Right atrium auricular region (tissue), 2 donors: ENCODE measurements around the gene CEP112. TPM values are rescaled to one million over a fixed set of nuclear protein-coding genes. Genes with fewer than 3 reads are reported as not detected.

ENCODE experiments used
- DNase-seq: peaks from one replicate; pipeline ENCODE4 v3.0.0-alpha.2; 2019; ENCODE audit warnings: low spot score
- H3K27ac ChIP-seq, 2 donors: fragments of 200-600 bp; sonication (generic); 1 replicate in 1 of 2; 2 replicates in 1 of 2; pipeline ENCODE4 v1.5.1; 2016 to 2019
- H3K27me3 ChIP-seq, 2 donors: fragments of 200-600 bp; sonication (generic); one replicate each; pipeline versions ENCODE4 v1.5.1 to v1.6.0; 2017 to 2019
- H3K36me3 ChIP-seq: fragments of 200-600 bp; sonication (generic); one replicate; pipeline ENCODE4 v1.5.1; 2016
- H3K4me1 ChIP-seq, 2 donors: fragments of 200-600 bp; sonication (generic); one replicate each; pipeline versions ENCODE4 v1.5.1 to v1.6.0; 2017 to 2019
- H3K4me3 ChIP-seq, 2 donors: fragments of 200-600 bp; sonication (generic); 1 replicate in 1 of 2; 2 replicates in 1 of 2; pipeline ENCODE4 v1.5.1; 2017 to 2019; ENCODE audit warnings: mild to moderate bottlenecking in 1 of 2, moderate library complexity in 1 of 2
- H3K9me3 ChIP-seq, 2 donors: fragments of 200-600 bp; sonication (generic); one replicate each; pipeline ENCODE4 v1.5.1; 2019
- total RNA-seq, 2 donors: library from RNA; depleted of rRNA; stranded (reverse); fragments of >200 nt; gene quantifications; one replicate each; pipeline ENCODE4 v1.1.0, GENCODE V29; 2016
- TF ChIP-seq, protein P1 (sequence below), 2 donors: fragments of 200-600 bp; sonication (generic); IDR thresholded peaks; one replicate each; pipeline ENCODE4 v1.5.1; 2019; ENCODE audit warnings: antibody characterized with exemption in 2 of 2

CEP112 gene
- total RNA-seq, 2 donors from 2014 or later = 8.1 to 11.2 TPM

DNA sequence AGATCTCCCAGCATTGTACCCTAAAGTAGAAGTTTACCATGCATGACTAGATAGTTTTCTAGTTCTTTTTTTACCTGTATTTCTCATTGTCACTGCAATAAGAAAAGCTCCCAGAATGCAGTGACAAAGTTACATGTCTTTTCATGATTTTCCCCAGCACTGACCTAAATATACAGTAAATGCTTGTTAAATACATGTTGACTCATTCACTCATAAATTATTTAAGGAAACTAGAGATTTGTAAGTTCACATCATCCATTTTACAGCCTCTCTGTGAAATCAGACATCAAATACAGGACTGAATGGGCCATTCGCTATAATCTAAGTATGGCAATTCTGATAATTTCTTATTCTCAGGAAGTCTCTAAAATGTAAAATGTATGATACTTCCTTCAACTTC, 371.6 kb downstream of the CEP112 start:
- Histone ChIP-seq H3K27ac (no peak overlapping the region), H3K27me3 (no peaks in the 10 kb centered on the region), H3K4me1 (no peaks in the 10 kb centered on the region), H3K4me3 (no peak overlapping the region), H3K36me3 (no peaks in the 10 kb centered on the region), H3K9me3 (no peaks in the 10 kb centered on the region)
- DNase-seq = no peak
- TF ChIP-seq, protein P1, sequence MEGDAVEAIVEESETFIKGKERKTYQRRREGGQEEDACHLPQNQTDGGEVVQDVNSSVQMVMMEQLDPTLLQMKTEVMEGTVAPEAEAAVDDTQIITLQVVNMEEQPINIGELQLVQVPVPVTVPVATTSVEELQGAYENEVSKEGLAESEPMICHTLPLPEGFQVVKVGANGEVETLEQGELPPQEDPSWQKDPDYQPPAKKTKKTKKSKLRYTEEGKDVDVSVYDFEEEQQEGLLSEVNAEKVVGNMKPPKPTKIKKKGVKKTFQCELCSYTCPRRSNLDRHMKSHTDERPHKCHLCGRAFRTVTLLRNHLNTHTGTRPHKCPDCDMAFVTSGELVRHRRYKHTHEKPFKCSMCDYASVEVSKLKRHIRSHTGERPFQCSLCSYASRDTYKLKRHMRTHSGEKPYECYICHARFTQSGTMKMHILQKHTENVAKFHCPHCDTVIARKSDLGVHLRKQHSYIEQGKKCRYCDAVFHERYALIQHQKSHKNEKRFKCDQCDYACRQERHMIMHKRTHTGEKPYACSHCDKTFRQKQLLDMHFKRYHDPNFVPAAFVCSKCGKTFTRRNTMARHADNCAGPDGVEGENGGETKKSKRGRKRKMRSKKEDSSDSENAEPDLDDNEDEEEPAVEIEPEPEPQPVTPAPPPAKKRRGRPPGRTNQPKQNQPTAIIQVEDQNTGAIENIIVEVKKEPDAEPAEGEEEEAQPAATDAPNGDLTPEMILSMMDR (IDR thresholded peaks at IDR 0.05) = no peak

DNA sequence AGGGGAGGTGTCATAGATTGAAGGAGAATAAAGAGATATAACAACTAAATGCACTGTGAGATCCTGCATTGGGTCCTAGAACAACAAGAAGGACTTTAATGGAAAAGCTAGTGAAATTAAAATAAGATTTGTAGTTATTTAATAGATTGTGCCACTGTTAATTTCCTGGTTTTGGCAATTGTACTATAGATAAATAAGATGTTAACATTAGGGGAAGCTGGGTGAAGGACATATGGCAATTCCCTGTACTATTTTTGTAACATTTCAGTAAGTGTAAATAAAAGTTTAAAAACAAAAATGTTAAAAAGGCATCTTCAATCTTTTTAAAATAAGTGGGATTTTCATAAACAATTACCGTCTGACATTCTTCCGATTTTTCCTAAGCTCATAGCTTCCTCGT, 372.1 kb downstream of the CEP112 start:
- H3K27ac ChIP-seq = no peak overlapping the region
- no peaks in the 10 kb centered on the region for H3K36me3 ChIP-seq
- no peaks in the 10 kb centered on the region for H3K4me1 ChIP-seq
- TF ChIP-seq, protein P1 (IDR thresholded peaks at IDR 0.05) = no peak
- H3K27me3 ChIP-seq = no peaks in the 10 kb centered on the region
- no peak overlapping the region for H3K4me3 ChIP-seq
- no peak for DNase-seq
- H3K9me3 ChIP-seq = no peaks in the 10 kb centered on the region

GRCh38 chr17:65817951-65818350, 374.0 kb downstream of the CEP112 start:
- DNase-seq = no peak
- H3K4me1 ChIP-seq = no peaks in the 10 kb centered on the region
- H3K27ac ChIP-seq = no peak overlapping the region

GRCh38 chr17:65814418-65814817, 377.5 kb downstream of the CEP112 start:
- Histone ChIP-seq H3K4me3 (no peak overlapping the region), H3K27ac (no peak overlapping the region), H3K9me3 (no peaks in the 10 kb centered on the region), H3K27me3 (no peaks in the 10 kb centered on the region), H3K4me1 (no peaks in the 10 kb centered on the region), H3K36me3 (no peaks in the 10 kb centered on the region)
- TF ChIP-seq, protein P1 (IDR thresholded peaks at IDR 0.05) = no peak
- DNase-seq = no peak

More at GRCh38 chr17:65817951-65818350, 374.0 kb downstream of the CEP112 start:
- TF ChIP-seq, protein P1 (IDR thresholded peaks at IDR 0.05) = no peak
- H3K36me3 ChIP-seq = no peaks in the 10 kb centered on the region
- no peaks in the 10 kb centered on the region for H3K27me3 ChIP-seq
- no peaks in the 10 kb centered on the region for H3K9me3 ChIP-seq
- H3K4me3 ChIP-seq = no peak overlapping the region

DNA sequence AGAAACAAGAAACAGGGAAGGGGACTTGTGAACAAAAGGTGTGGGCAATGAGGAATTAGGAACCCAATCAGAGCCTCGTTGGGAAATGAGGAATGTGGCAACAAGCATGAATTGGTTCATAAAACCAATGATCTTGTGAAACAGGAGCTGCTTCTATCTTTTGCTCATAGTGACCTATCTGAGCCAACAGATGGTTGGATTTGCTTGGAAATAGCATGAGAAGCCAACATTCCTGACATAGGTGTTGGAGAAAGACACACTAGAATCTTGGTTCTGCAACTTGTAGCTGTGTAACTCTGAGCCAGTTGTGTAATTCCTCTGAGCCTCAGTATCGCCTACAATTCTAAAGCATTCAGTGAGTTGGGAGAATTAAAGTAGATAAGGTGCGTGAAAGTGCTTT, 378.6 kb downstream of the CEP112 start:
- no peaks in the 10 kb centered on the region for H3K9me3 ChIP-seq
- TF ChIP-seq, protein P1 (IDR thresholded peaks at IDR 0.05) = no peak

GRCh38 chr17:65811043-65811442, 380.9 kb downstream of the CEP112 start:
- no peak for DNase-seq
- Histone ChIP-seq H3K27me3 (no peaks in the 10 kb centered on the region), H3K27ac (no peak overlapping the region), H3K4me3 (no peak overlapping the region), H3K36me3 (no peaks in the 10 kb centered on the region), H3K9me3 (no peaks in the 10 kb centered on the region), H3K4me1 (no peaks in the 10 kb centered on the region)
- TF ChIP-seq, protein P1 (IDR thresholded peaks at IDR 0.05) = no peak

More for the DNA sequence above, 378.6 kb downstream of the CEP112 start:
- no peak for DNase-seq
- Histone ChIP-seq H3K27me3 (no peaks in the 10 kb centered on the region), H3K4me3 (no peak overlapping the region), H3K36me3 (no peaks in the 10 kb centered on the region), H3K4me1 (no peaks in the 10 kb centered on the region), H3K27ac (no peak overlapping the region)
